Measurements from ENCODE around the gene UBE4A.
A peak's percentile ranks its signal among the peaks of the same experiment; 100 is the strongest.

Gene UBE4A

GRCh38 chr11:118439646-118440045 is 80.2 kb downstream of the UBE4A start:
- DNase-seq: no peak

- peak; percentile 6 for DNase-seq
Measured at GRCh38 chr11:118441770-118442275, 82.4 kb downstream of the UBE4A start.

- no peak for DNase-seq
Measured at GRCh38 chr11:118442301-118442700, 82.9 kb downstream of the UBE4A start.

GRCh38 chr11:118442908-118443589 is 83.6 kb downstream of the UBE4A start:
- DNase-seq: no peak

GRCh38 chr11:118443590-118444218 is 84.3 kb downstream of the UBE4A start:
- peak; percentile 17 for DNase-seq

GRCh38 chr11:118447423-118447822 is 88.0 kb downstream of the UBE4A start:
- no peak for DNase-seq

- no peak for DNase-seq
Measured at GRCh38 chr11:118448294-118448693, 88.9 kb downstream of the UBE4A start.

Measured in activated CD4-positive, alpha-beta T cell treated with anti-CD3 and anti-CD28 coated beads for 48 hours (primary cell).